ENCODE results near the gene SERGEF. TPM values are rescaled to one million over a fixed set of nuclear protein-coding genes. Genes with fewer than 3 reads are reported as not detected.
"Not testable (repeated sequence)": the region's sequence is repeated elsewhere in the genome, so short reads cannot be mapped to it uniquely, and the experiment has no call there.

Gene SERGEF
- total and polyA plus RNA-seq, 12 donors: 14.8 to 105 (median 19.9) TPM

DNA sequence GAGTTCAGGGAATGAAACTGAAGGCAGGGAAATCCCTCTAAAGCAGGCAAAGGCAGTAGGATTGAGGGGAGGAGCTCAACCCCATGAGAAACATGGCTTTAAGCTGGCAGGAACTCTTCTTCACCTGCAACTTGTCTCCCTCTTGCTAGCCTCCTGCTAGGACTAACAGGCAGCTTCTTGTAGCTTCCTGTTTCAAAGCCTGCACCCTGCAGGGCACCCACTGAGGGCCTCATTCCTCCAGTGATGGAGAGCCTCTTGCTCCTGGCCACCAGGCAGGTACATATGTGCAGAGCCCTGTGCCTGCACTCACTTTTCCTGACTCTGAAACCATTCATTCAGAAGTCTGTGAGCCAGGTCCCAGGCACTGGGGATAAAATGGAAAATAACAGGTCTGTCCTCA, 137.0 kb downstream of the SERGEF start:
- intact Hi-C loops (cut with DNase I): no loop called here
- H3K9me3 ChIP-seq: no peaks in the 10 kb centered on the region

DNA sequence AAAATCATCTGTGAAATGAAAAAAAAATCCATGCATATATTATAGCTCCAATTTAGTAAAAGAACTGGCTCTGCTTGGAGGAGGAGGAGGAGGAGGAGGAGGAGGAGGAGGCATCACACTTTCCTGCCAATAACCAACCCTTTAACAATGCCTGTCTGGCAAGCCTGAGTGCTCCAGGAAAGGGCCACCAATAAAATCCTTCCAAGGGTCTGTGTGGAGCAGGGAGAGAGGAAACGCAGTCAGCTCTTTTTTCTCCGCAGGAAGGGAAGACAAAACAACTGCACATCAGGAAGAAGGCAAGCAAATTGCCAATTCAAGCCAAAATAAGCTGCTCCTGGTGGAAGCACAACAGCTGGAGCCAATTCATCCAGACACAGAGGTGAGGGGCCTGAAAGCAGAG, 139.3 kb downstream of the SERGEF start:
- WGBS, 2 donors: 38 to 76% methylated on average over 2 of the region's 2 CpGs
- Histone ChIP-seq H3K9me3 (peaks cover 0 to 7% (median 0%) of the 10 kb centered on the region in 11 donors), H3K36me3 (peaks cover 0 to 4% (median 0%) of the 10 kb centered on the region in 9 donors), H3K27ac (peak overlapping the region in 1 of 10 donors; percentile 42), H3K27me3 (no peaks in the 10 kb centered on the region), H3K4me1 (peaks cover 0 to 28% (median 11%) of the 10 kb centered on the region in 9 donors), H3K4me3 (no peak overlapping the region)
- DNase-seq (peak in 1 of 2 donors; percentile 11), ATAC-seq (peak in 5 of 8 donors; percentile 52 to 76 (median 64))
- intact Hi-C loops (cut with DNase I): no loop called here
- TF ChIP-seq, protein P1, sequence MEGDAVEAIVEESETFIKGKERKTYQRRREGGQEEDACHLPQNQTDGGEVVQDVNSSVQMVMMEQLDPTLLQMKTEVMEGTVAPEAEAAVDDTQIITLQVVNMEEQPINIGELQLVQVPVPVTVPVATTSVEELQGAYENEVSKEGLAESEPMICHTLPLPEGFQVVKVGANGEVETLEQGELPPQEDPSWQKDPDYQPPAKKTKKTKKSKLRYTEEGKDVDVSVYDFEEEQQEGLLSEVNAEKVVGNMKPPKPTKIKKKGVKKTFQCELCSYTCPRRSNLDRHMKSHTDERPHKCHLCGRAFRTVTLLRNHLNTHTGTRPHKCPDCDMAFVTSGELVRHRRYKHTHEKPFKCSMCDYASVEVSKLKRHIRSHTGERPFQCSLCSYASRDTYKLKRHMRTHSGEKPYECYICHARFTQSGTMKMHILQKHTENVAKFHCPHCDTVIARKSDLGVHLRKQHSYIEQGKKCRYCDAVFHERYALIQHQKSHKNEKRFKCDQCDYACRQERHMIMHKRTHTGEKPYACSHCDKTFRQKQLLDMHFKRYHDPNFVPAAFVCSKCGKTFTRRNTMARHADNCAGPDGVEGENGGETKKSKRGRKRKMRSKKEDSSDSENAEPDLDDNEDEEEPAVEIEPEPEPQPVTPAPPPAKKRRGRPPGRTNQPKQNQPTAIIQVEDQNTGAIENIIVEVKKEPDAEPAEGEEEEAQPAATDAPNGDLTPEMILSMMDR (IDR thresholded peaks at IDR 0.05): no peak

More for the DNA sequence above, 137.0 kb downstream of the SERGEF start:
- no peak overlapping the region for H3K4me3 ChIP-seq
- TF ChIP-seq, protein P1 (IDR thresholded peaks at IDR 0.05): no peak
- peaks cover 0 to 28% (median 11%) of the 10 kb centered on the region in 9 donors for H3K4me1 ChIP-seq
- peaks cover 0 to 4% (median 0%) of the 10 kb centered on the region in 9 donors for H3K36me3 ChIP-seq
- H3K27me3 ChIP-seq: no peaks in the 10 kb centered on the region
- no peak for ATAC-seq
- no peak for DNase-seq
- H3K27ac ChIP-seq: no peak overlapping the region

DNA sequence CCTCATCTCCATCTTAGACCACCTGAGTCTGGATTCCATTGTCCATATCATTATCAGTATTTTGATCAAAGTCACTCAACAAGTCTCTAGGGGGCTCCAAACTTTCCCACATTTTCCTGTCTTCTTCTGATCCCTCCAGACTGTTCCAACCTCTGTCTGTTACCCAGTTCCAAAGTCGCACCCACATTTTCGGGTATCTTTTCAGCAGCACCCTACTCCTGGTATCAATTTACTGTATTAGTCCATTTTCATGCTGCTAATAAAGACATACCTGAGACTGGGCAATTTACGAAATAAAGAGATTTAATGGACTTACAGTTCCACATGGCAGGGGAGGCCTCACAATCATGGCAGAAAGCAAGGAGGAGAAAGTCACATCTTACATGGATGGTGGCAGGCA, 144.4 kb downstream of the SERGEF start:
- ATAC-seq, H3K36me3 ChIP-seq, H3K4me3 ChIP-seq, H3K27ac ChIP-seq, H3K27me3 ChIP-seq, DNase-seq, H3K9me3 ChIP-seq: not testable (repeated sequence)
- 95 to 97% methylated on average over 3 of the region's 3 CpGs for WGBS, 2 donors
- intact Hi-C loops (cut with DNase I): loop anchor here in 1 of 10 donors (10.0 kb wide), 1 partner anchor 96 kb away; no protein-coding TSS in a partner anchor
- peaks cover 0 to 29% (median 4%) of the 10 kb centered on the region in 9 donors for H3K4me1 ChIP-seq

DNA sequence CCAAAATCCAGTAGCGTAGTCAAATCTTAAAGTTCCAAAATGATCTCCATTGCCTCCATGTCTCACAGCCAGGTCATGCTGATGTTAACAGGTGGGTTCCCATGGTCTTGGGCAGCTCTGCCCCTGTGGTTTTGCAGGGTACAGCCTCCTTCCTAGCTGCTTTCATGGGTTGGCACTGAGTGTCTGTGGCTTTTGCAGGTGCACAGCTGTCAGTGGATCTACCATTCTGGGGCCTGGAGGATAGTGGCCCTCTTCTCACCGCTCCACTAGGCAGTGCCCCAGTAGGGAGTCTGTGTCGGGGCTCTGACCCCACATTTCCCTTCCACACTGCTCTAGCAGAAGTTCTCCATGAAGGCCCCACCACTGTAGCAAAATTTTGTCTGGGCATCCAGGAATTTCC, 145.5 kb downstream of the SERGEF start:
- 96 to 98% methylated on average over 3 of the region's 3 CpGs for WGBS, 2 donors
- Histone ChIP-seq H3K27ac (no peak overlapping the region), H3K4me1 (peaks cover 0 to 25% (median 4%) of the 10 kb centered on the region in 9 donors), H3K9me3 (peaks cover 0 to 8% (median 0%) of the 10 kb centered on the region in 11 donors), H3K36me3 (no peaks in the 10 kb centered on the region), H3K27me3 (no peaks in the 10 kb centered on the region), H3K4me3 (no peak overlapping the region)
- DNase-seq: no peak
- TF ChIP-seq, protein P1 (IDR thresholded peaks at IDR 0.05): no peak
- intact Hi-C loops (cut with DNase I): loop anchor here in 1 of 10 donors (10.0 kb wide), 1 partner anchor 97 kb away; no protein-coding TSS in a partner anchor
- ATAC-seq: no peak

DNA sequence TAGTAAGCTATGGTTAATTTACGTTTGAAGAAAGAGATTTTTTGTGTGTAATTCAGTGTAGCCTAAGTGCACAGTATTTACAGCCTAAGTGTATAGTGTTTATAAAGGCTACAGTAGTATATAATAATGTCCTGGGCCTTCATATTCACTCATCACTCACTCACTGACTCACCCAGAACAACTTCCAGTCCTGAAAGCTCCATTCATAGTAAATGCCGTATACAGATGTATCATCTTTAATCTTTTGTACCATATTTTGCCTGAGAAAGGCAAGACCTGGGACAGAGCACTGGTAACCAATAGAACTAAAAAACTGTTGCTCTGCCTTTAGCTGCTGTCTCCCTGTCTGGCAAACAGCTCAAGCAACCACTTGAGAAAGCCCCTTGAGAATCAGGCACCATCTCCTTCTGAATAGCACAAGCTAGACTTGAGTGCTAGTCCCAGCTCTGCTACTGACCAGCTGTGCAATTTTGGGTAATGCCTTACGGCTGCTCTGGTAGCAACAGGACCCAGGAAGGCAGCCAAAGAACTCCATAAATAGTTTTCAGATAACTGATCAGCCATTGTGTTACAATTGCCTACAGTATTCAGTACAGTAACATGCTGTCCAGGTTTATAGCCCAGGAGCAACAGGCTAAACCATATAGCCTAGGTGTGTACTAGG, 146.9 kb downstream of the SERGEF start:
- TF ChIP-seq, protein P1 (IDR thresholded peaks at IDR 0.05): no peak
- H3K27me3 ChIP-seq: no peaks in the 10 kb centered on the region
- 53 to 61% methylated on average over 3 of the region's 3 CpGs for WGBS, 2 donors
- peaks cover 0 to 31% (median 4%) of the 10 kb centered on the region in 9 donors for H3K4me1 ChIP-seq
- H3K27ac ChIP-seq: peak overlapping the region in 1 of 10 donors; percentile 22
- DNase-seq (peak in 1 of 2 donors; percentile 13), ATAC-seq (peak in 7 of 8 donors; percentile 25 to 92 (median 86))
- H3K36me3 ChIP-seq: no peaks in the 10 kb centered on the region
- intact Hi-C loops (cut with DNase I): loop anchor here in 1 of 10 donors (10.0 kb wide), 1 partner anchor 99 kb away; no protein-coding TSS in a partner anchor
- H3K9me3 ChIP-seq: peaks cover 0 to 8% (median 0%) of the 10 kb centered on the region in 11 donors
- no peak overlapping the region for H3K4me3 ChIP-seq

Measured in heart right ventricle (tissue), 16 donors.